DMS 273 treated with DMSO at 0.1 percent for 48 hours (cell line): Measurements from ENCODE around the gene SLC18A3.

Source experiments
- DNase-seq: peaks from one replicate; lab custom pipeline; 2025; lab: John Stamatoyannopoulos, UW

The SLC18A3 gene

GRCh38 chr10:49627644-49628247, 17.6 kb downstream of the SLC18A3 start:
- DNase-seq = no peak

DNA sequence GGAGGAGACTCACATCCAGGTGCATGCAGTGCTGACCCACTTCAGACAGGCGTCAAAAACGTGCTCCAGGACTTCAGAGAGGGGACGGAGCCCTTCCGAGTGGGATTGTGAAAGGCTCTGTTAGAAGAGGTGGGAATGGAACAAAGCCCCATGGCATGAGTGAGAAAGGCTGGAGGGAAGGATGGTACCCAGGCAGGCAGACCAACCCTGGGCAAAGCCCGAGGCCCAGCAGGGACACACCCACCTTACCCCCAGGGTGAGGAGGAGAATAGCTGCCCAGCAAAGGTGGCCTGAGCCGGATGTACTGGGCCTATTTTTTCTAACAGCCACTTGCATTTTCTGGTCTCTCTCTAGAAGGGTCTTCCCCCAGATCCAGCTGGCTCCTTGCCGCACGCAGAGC, 18.5 kb downstream of the SLC18A3 start:
- DNase-seq = no peak

DNA sequence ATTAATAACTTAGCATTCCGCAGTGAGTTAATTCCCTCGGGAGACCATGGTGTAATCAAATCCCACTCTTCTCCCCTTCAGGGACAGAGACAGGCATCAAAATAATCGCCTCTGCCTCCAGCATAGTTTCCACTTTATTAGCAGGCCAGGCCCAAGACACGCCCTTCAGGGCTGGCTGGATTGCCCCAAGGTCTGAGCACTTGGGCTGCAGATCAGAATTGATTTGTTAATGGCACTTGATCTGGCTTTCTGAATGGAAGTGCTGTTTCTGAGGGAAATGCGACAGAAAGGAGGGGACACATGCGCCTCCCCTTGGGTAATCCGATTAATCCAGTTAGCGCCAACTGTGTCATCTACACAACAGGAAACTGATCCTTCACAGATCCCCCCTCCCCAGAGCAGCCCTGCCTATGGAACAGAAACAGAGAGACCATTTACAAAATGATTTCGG, 19.3 kb downstream of the SLC18A3 start:
- DNase-seq = no peak

GRCh38 chr10:49631975-49632374, 21.9 kb downstream of the SLC18A3 start:
- DNase-seq = no peak

- DNase-seq = no peak
Measured at GRCh38 chr10:49632406-49633317, 22.6 kb downstream of the SLC18A3 start.

DNA sequence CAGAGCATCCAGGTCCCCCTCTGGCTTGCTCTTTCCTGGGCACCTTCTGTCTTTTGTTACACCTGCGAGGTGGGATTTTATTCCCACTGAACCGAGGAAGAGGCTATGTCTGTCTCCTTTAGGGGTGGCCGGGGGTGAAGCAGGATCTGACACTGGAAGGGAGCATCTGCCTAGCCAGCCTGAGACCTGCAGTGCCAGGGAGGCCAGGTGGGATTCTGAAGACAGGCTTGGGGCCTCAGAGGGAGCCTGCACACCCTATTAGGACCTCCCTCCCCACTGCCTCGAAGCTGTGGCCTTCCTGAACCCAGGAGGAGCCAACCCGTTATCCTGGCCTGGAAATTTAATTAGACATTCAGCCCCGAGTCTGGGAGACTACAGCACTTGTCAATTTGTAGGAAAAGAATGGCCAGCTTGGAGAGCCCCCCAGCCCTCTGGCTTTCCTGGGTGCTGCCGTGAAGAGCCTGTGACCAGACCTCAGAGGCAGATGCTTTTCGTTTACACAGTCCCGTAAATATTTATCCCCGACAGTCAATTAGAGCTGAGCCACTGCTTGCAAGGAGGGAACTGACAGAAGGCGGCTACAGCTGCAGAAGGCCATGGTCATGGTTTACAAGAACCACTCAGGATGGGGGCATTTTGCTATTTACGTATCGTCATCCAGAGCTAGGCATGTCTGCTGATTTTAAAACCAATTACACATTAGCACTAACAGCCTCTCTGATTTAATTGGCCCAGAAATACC, 23.4 kb downstream of the SLC18A3 start:
- DNase-seq = peak; percentile 72

DNA sequence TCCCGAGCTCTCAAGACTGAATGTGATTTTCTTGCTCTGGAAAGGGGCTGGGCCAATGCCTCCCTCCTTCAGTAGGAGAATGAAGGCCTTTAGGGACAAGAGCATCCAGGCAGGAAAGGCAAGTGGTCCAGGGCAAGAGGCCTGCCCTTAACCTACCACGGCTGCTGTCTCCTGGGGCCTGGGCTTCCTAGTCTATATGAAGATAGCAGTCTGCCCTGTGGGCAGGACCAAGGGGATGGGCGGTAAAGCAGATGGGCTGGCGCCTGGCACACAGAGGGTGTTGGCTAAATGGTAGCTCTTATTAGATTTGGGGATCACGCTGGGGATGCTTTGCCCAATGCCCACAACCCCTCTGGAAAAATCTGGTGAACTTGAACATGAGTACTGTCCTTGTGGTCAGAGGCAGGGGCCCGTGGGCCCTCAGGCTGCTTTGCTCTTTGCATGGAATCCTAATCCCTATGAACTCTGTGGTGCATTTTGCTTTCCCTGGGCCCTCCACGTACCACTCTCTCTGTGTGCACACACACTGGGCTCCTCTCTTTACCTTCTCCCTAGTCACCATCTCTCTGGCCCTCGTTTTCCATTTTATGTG, 24.1 kb downstream of the SLC18A3 start:
- peak; percentile 59 for DNase-seq

GRCh38 chr10:49642311-49642710, 32.2 kb downstream of the SLC18A3 start:
- no peak for DNase-seq

DNA sequence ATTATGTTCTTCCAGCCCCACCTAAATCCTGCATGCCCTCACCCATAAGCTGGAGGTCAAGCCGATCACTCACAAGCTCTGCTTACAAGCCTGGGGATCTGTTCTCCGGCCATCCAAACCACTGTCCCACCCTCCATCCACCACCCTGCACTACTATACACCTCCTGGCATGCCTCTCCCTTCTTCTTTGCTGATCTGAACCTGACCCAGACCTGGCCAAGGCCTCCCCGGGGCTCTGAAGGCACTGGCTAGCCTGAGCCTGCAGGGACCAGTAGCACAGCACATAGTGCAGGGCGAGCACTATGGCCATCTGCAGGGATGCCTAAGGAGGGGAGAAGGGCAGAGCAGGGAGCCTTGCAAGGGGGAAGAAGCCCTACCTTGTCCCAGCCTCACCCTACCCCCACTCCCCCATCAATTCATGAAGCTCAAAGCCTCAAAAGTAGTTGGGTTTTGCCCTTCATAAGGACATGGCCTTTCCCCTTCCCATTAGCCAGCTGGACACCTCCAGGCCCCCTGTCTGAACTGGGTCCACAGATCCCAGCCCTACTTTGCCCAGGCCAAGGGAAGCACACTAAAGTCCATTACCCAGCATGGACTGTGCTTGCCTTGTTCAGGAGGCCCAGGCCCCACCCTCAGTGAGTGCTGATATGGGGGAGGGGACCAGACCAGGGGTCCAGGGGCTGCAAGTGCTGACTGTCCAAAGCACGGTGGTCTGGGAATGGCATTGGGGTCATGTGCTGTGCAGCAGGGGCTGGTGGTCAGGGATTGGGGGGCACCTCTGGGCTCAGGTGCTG, 33.3 kb downstream of the SLC18A3 start:
- no peak for DNase-seq

- no peak for DNase-seq
Measured at GRCh38 chr10:49644035-49644646, 34.0 kb downstream of the SLC18A3 start.

- DNase-seq = no peak
Measured at GRCh38 chr10:49645417-49645816, 35.3 kb downstream of the SLC18A3 start.

- DNase-seq = no peak
Measured at GRCh38 chr10:49645871-49646870, 36.1 kb downstream of the SLC18A3 start.

DNA sequence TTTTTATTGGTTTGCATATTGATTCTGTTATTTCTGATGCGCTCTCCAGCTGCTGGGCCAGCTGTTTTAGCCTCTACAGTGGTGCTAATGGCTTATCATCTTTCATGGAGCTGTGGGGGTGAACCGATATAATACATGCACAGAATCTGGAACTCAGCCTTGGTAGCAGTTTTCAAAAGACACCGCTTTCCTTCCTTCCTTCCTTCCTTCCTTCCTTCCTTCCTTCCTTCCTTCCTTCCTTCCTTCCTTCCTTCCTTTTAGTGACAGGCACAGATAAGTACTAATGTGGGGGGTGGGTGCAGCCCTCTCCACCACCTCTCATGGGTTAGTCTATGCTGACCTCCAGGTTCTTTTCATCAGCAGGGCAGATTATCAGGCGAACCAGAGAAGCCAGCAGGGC, 37.4 kb downstream of the SLC18A3 start:
- DNase-seq = no peak

GRCh38 chr10:49647985-49648795, 38.1 kb downstream of the SLC18A3 start:
- DNase-seq = no peak

DNA sequence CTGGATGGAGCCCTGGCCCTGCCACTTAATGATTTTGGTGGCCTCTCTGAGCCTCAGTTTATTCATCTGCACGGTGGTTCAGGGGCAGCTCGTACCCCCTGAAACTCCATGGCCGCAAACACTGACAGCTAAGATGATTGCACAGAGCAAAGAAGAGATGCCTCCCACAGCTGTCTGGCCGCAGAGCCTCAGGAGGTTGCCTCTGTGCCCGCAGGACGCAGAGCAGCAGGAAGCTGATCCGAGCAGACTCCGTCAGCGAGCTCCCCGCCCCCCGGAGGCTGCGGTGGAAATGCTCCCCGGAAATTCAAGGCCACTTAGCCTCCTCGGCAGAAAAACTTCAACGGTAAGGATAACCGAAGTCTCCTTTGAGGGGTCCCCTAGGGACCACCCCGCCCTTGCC, 39.2 kb downstream of the SLC18A3 start:
- DNase-seq = no peak

- no peak for DNase-seq
Measured at GRCh38 chr10:49649936-49650723, 40.0 kb downstream of the SLC18A3 start.

GRCh38 chr10:49650724-49651034, 40.6 kb downstream of the SLC18A3 start:
- no peak for DNase-seq
